Mesodermal cell (in vitro differentiated cells): Measurements from ENCODE around the gene TIGD3.

Source experiments
- H3K27ac ChIP-seq: 2 replicates; pipeline ENCODE4 v1.7.0; 2013; ENCODE audit warnings: mild to moderate bottlenecking, low read depth, low read length, moderate library complexity; ENCODE audit not compliant: severe bottlenecking
- H3K36me3 ChIP-seq: 2 replicates; pipeline ENCODE4 v1.7.1; 2013; ENCODE audit warnings: mild to moderate bottlenecking, low read length, moderate library complexity; ENCODE audit not compliant: control insufficient read depth, insufficient read depth
- H3K4me1 ChIP-seq: one replicate; pipeline ENCODE4 v1.7.1; 2013; ENCODE audit warnings: mild to moderate bottlenecking, low read length; ENCODE audit not compliant: insufficient read depth, control insufficient read depth, poor library complexity, severe bottlenecking
- H3K4me3 ChIP-seq: 2 replicates; pipeline ENCODE4 v1.7.0; 2013; ENCODE audit warnings: low read length, control low read depth, mild to moderate bottlenecking; ENCODE audit not compliant: insufficient read depth, poor library complexity, severe bottlenecking; ENCODE audit errors: extremely low read depth
- H3K9me3 ChIP-seq: 2 replicates; pipeline ENCODE4 v1.7.1; 2013; ENCODE audit warnings: mild to moderate bottlenecking, low read length, moderate library complexity; ENCODE audit not compliant: control insufficient read depth
- WGBS, 2 experiments: methylation state at CpG; one replicate each; pipeline ENCODE4 v1.1.5; 2013; ENCODE audit warnings: missing lambda C conversion rate in 2 of 2; ENCODE audit not compliant: insufficient coverage in 2 of 2; 5-methylcytosine and 5-hydroxymethylcytosine counted together

Gene TIGD3

GRCh38 chr11:65400307-65401072 is 45.9 kb downstream of the TIGD3 start:
- Histone ChIP-seq H3K4me3 (no peak overlapping the region), H3K36me3 (peaks cover 91% of the 10 kb centered on the region), H3K9me3 (no peaks in the 10 kb centered on the region), H3K4me1 (peaks cover 8% of the 10 kb centered on the region), H3K27ac (no peak overlapping the region)
- 90 to 92% methylated on average over 12 of the region's 17 CpGs for WGBS, 2 experiments

DNA sequence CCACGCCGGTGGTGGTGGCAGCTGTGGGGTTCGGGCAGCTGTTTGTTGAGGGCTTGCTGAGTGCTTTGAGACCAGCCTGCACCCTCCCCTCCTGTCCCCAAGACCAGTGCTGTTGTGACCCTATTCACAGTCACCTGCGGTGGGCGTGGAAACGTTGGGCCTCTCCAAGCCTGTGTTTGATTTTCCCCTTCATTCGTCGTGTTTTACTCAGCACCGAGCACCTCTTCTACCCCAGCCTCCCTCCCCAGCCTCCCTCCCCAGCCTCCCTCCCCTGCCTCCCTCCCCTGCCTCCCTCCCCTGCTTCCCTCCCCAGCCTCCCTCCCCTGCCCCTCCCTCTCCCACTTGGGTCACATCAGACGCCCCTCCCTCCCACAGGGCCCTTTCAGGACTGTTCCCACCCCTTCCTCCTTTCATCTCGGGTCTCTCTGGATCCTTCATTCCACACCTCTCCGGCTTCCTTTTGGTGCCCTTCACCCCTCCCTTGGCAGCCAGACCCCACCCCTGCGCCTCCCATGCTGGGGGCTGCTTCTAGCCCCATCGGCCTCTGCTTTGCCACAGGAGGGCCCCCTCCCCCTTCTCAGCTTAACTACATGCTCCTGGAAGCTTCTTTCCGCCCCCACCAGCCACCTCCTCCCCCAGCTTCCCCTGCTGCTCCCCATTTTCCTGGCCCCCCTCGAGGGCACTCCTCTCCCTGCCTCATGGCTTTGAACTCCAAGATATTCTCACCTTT is 46.7 kb downstream of the TIGD3 start:
- 85% methylated on average over 7 to 15 of the region's 16 CpGs for WGBS, 2 experiments
- Histone ChIP-seq H3K36me3 (peaks cover 87% of the 10 kb centered on the region), H3K27ac (no peak overlapping the region), H3K4me1 (peaks cover 8% of the 10 kb centered on the region), H3K4me3 (no peak overlapping the region), H3K9me3 (no peaks in the 10 kb centered on the region)

DNA sequence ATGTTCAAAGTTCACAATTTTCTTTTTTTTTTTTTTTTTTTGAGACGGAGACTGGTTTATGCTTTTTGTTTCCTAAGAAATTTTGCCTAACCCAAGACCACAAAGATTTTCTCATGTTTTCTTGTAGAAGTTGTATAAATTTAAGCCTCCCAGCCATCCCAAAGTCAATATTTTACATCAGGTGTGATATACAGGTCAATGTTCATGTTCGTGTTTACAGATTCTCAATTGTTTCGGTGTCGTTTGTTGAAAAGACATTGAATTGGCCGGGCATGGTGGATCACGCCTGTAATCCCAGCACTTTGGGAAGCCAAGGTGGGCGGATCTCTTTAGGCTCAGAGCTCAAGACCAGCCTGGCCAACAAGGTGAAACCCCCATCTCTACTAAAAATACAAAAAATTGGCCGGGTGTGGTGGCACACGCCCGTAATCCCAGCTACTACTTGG is 47.3 kb downstream of the TIGD3 start:
- 88 to 98% methylated on average over 6 to 9 of the region's 10 CpGs for WGBS, 2 experiments
- peaks cover 8% of the 10 kb centered on the region for H3K4me1 ChIP-seq
- H3K36me3 ChIP-seq: peaks cover 87% of the 10 kb centered on the region
- H3K27ac ChIP-seq: no peak overlapping the region
- no peak overlapping the region for H3K4me3 ChIP-seq
- no peaks in the 10 kb centered on the region for H3K9me3 ChIP-seq

DNA sequence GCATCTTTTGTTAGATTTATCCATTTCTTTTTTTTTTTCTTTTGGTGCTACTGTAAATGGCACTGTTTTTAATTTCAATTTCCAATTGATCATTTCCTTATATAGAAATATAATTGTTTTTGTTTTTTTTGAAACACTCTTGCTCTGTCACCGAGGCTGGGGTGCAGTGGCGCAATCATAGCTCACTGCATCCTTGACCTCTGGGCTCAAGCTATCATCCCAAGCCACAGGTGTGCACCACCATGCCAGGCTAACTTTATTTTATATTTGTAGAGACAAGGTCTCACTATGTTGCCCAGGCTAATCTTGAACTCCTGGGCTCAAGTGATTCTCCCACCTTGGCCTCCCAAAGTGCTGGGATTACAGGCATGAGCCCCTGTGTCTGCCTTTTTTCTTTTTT is 48.2 kb downstream of the TIGD3 start:
- Histone ChIP-seq H3K27ac (no peak overlapping the region), H3K36me3 (peaks cover 85% of the 10 kb centered on the region), H3K4me3 (no peak overlapping the region), H3K4me1 (peaks cover 8% of the 10 kb centered on the region), H3K9me3 (no peaks in the 10 kb centered on the region)
- no CpG with 5 or more reads among the region's 2 CpGs for WGBS, 2 experiments

DNA sequence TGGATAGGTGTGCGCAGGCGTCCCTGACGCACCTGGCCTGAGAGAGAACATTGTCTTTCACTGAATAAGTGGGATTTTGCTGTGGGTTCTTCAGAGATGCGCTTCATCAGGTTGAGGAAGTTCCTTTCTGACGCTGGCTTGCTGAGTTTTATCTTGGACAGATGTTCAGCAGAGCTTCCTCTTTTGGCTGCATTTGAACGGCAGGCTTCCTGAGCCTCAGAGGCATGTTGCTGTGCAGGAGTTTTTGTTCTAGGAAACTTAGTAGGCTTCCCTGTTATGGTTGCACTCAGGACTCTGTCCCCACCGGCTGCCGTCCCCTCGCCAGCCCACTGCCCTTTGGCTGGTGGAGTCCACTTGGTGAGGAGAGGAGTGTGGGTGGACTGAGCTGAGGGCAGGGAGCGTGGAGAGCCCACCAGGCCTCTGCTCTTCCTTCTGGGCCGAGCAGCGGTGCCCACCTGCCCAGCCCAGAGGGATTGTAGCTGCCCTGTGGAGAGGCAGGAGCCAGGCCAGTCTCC is 49.1 kb downstream of the TIGD3 start:
- H3K9me3 ChIP-seq: no peaks in the 10 kb centered on the region
- 88 to 97% methylated on average over 9 to 10 of the region's 12 CpGs for WGBS, 2 experiments
- H3K27ac ChIP-seq: peak overlapping the region; percentile 16
- peaks cover 8% of the 10 kb centered on the region for H3K4me1 ChIP-seq
- peaks cover 85% of the 10 kb centered on the region for H3K36me3 ChIP-seq
- no peak overlapping the region for H3K4me3 ChIP-seq

- H3K36me3 ChIP-seq: peaks cover 89% of the 10 kb centered on the region
- H3K9me3 ChIP-seq: no peaks in the 10 kb centered on the region
- no peak overlapping the region for H3K4me3 ChIP-seq
- H3K4me1 ChIP-seq: peaks cover 8% of the 10 kb centered on the region
- no peak overlapping the region for H3K27ac ChIP-seq
- 93 to 94% methylated on average over 6 to 11 of the region's 13 CpGs for WGBS, 2 experiments
These were observed 49.7 kb downstream of the TIGD3 start for GRCh38 chr11:65404210-65404609.

GRCh38 chr11:65404638-65405339 is 50.2 kb downstream of the TIGD3 start:
- Histone ChIP-seq H3K4me3 (no peak overlapping the region), H3K9me3 (no peaks in the 10 kb centered on the region), H3K4me1 (peaks cover 8% of the 10 kb centered on the region), H3K36me3 (peaks cover 89% of the 10 kb centered on the region), H3K27ac (no peak overlapping the region)
- WGBS, 2 experiments: 94 to 95% methylated on average over 20 to 22 of the region's 24 CpGs
